IMR-90 (cell line): ENCODE data around the gene GRIK3. TPM values are rescaled to one million over a fixed set of nuclear protein-coding genes. Genes with fewer than 3 reads are reported as not detected.

Experiments used
- ATAC-seq: fragments of 200-7000 bp; cut with Tn5 transposase; 2 replicates; pipeline ENCODE4 v1.9.1; 2020; ENCODE audit warnings: low read depth, mild to moderate bottlenecking, moderate library complexity
- BruUV-seq: library from RNA; stranded (reverse); fragments of 400-500 nt; replicated peaks from 2 replicates; lab custom pipeline; 2021; lab: Mats Ljungman, UMichigan
- CTCF ChIA-PET: fragments of 300-600 bp; formaldehyde crosslinking; extraction: SDS; loops from one replicate; lab custom pipeline; 2021; ENCODE audit warnings: antibody characterized with exemption; lab: Yijun Ruan, JAX
- POLR2A ChIA-PET: fragments of 300-600 bp; sonication (Branson Sonifier 250); formaldehyde crosslinking; loops from one replicate; lab custom pipeline; 2022; ENCODE audit warnings: antibody characterized with exemption; ENCODE audit not compliant: unreplicated experiment; lab: Charles Lee
- DNase-seq: peaks from one replicate; pipeline ENCODE4 v3.0.0; 2013
- H2AFZ ChIP-seq: replicated peaks from 2 replicates; pipeline ENCODE3; 2013; ENCODE audit warnings: low read length, mild to moderate bottlenecking; ENCODE audit not compliant: poor library complexity
- H2AK5ac ChIP-seq: 2 replicates; pipeline ENCODE4 v1.6.1; 2013; ENCODE audit warnings: low read depth, low read length, inconsistent platforms
- H2AK9ac ChIP-seq: replicated peaks from 2 replicates; pipeline ENCODE3; 2013; ENCODE audit warnings: mild to moderate bottlenecking, low read depth, low read length, moderate library complexity; ENCODE audit not compliant: poor library complexity
- H2BK120ac ChIP-seq: 2 replicates; pipeline ENCODE4 v1.6.1; 2013; ENCODE audit warnings: low read depth, low read length, inconsistent platforms
- H2BK15ac ChIP-seq: 3 replicates; pipeline ENCODE4 v1.6.1; 2013; ENCODE audit warnings: low read depth, low read length, inconsistent platforms
- H2BK20ac ChIP-seq: 2 replicates; pipeline ENCODE4 v1.6.1; 2013; ENCODE audit warnings: low read depth, mild to moderate bottlenecking, inconsistent platforms, low read length, moderate library complexity
- H2BK5ac ChIP-seq: 2 replicates; pipeline ENCODE4 v1.6.1; 2013; ENCODE audit warnings: mild to moderate bottlenecking, low read depth, low read length, inconsistent platforms; ENCODE audit not compliant: poor library complexity, severe bottlenecking
- H3K14ac ChIP-seq: replicated peaks from 2 replicates; pipeline ENCODE4 v1.6.1; 2013; ENCODE audit warnings: low read depth, low read length, inconsistent platforms
- H3K18ac ChIP-seq: 2 replicates; pipeline ENCODE4 v1.6.1; 2013; ENCODE audit warnings: low read depth, low read length, control low read depth
- H3K23ac ChIP-seq: 2 replicates; pipeline ENCODE4 v1.6.1; 2013; ENCODE audit warnings: low read depth, low read length, inconsistent platforms
- H3K27ac ChIP-seq: 2 replicates; pipeline ENCODE4 v1.5.1; 2013; ENCODE audit warnings: mild to moderate bottlenecking, control low read depth, low read length; ENCODE audit not compliant: insufficient read depth
- H3K27me3 ChIP-seq: 2 replicates; pipeline ENCODE4 v1.6.1; 2013; ENCODE audit warnings: low read length; ENCODE audit not compliant: control insufficient read depth, insufficient read depth
- H3K36me3 ChIP-seq: 2 replicates; pipeline ENCODE4 v1.6.1; 2013; ENCODE audit warnings: low read length, mixed read lengths; ENCODE audit not compliant: control insufficient read depth, insufficient read depth
- H3K4ac ChIP-seq: 2 replicates; pipeline ENCODE4 v1.6.1; 2013; ENCODE audit warnings: low read depth, low read length, inconsistent platforms
- H3K4me1 ChIP-seq: 2 replicates; pipeline ENCODE4 v1.6.1; 2013; ENCODE audit warnings: low read length, mixed read lengths; ENCODE audit not compliant: control insufficient read depth, insufficient read depth
- H3K4me2 ChIP-seq: 2 replicates; pipeline ENCODE4 v1.6.1; 2013; ENCODE audit warnings: low read depth, mild to moderate bottlenecking, control low read depth, low read length, moderate library complexity
- H3K4me3 ChIP-seq: 2 replicates; pipeline ENCODE4 v1.5.1; 2013; ENCODE audit warnings: low read depth, mild to moderate bottlenecking, control low read depth, low read length, moderate library complexity; ENCODE audit not compliant: insufficient read depth
- H3K56ac ChIP-seq: 2 replicates; pipeline ENCODE4 v1.6.1; 2013; ENCODE audit warnings: low read length, inconsistent platforms; ENCODE audit not compliant: insufficient read depth; ENCODE audit errors: extremely low read depth
- H3K79me1 ChIP-seq, 2 experiments: 2 replicates each; pipeline ENCODE4 v1.6.1; 2013; ENCODE audit warnings: low read length in 2 of 2, inconsistent platforms in 1 of 2, low read depth in 1 of 2
- H3K9ac ChIP-seq: 2 replicates; pipeline ENCODE4 v1.6.1; 2013; ENCODE audit warnings: low read depth, low read length, control low read depth
- H3K9me1 ChIP-seq: 2 replicates; pipeline ENCODE4 v1.6.1; 2013; ENCODE audit warnings: low read length, inconsistent platforms; ENCODE audit not compliant: insufficient read depth
- H3K9me3 ChIP-seq: 2 replicates; pipeline ENCODE4 v1.6.1; 2013; ENCODE audit warnings: low read length; ENCODE audit not compliant: control insufficient read depth, insufficient read depth
- H4K20me1 ChIP-seq: 2 replicates; pipeline ENCODE4 v1.6.1; 2013; ENCODE audit warnings: low read length, inconsistent platforms; ENCODE audit not compliant: insufficient read depth
- H4K5ac ChIP-seq: 2 replicates; pipeline ENCODE4 v1.6.1; 2013; ENCODE audit warnings: mild to moderate bottlenecking, low read depth, low read length, control low read depth
- H4K8ac ChIP-seq, 2 experiments: 2 replicates each; pipeline ENCODE4 v1.6.1; 2013; ENCODE audit warnings: low read depth in 2 of 2, low read length in 2 of 2, control low read depth in 1 of 2, inconsistent platforms in 1 of 2
- H4K91ac ChIP-seq: 2 replicates; pipeline ENCODE4 v1.6.1; 2013; ENCODE audit warnings: low read depth, low read length, inconsistent platforms; ENCODE audit not compliant: insufficient read depth
- BHLHE40 ChIP-seq: fragments of 150-350 bp; IDR thresholded peaks from 2 replicates; pipeline ENCODE4 v1.6.1; 2016; ENCODE audit warnings: mild to moderate bottlenecking, low read depth, low read length
- CEBPB ChIP-seq: IDR thresholded peaks from 2 replicates; pipeline ENCODE4 v1.6.1; 2012; ENCODE audit warnings: low read depth, low read length, improper control_type of control experiment
- FOS ChIP-seq: fragments of 150-350 bp; IDR thresholded peaks from 2 replicates; pipeline ENCODE4 v1.6.1; 2016; ENCODE audit warnings: low read depth, low read length
- MAZ ChIP-seq: IDR thresholded peaks from 2 replicates; pipeline ENCODE4 v1.6.1; 2012; ENCODE audit warnings: low read depth, mild to moderate bottlenecking, low read length, improper control_type of control experiment, moderate library complexity, borderline replicate concordance
- MXI1 ChIP-seq: IDR thresholded peaks from 2 replicates; pipeline ENCODE4 v1.6.1; 2012; ENCODE audit warnings: low read depth, mild to moderate bottlenecking, low read length, moderate library complexity, borderline replicate concordance
- POLR2A ChIP-seq: IDR thresholded peaks from 2 replicates; pipeline ENCODE4 v1.6.1; 2012; ENCODE audit warnings: mild to moderate bottlenecking, low read depth, low read length
- RFX5 ChIP-seq: IDR thresholded peaks from 2 replicates; pipeline ENCODE4 v1.8.0; 2012; ENCODE audit warnings: low read depth, mild to moderate bottlenecking, low read length, moderate library complexity
- USF2 ChIP-seq: fragments of 150-350 bp; IDR thresholded peaks from 2 replicates; pipeline ENCODE4 v1.6.1; 2017; ENCODE audit warnings: mild to moderate bottlenecking, antibody characterized with exemption, low read length, low read depth
- WGBS, 2 experiments: methylation state at CpG; one replicate each; pipeline versions ENCODE4 v1.1.5 to v1.1.7; 2013; ENCODE audit warnings: missing lambda C conversion rate in 2 of 2; ENCODE audit not compliant: insufficient read length in 1 of 2; ENCODE audit errors: extremely low coverage in 2 of 2; 5-methylcytosine and 5-hydroxymethylcytosine counted together
- dilution Hi-C: fragments of 300-500 bp; cut with HindIII; formaldehyde crosslinking; loops from one replicate; pipeline ENCODE4 v1.14.3; 2018; ENCODE audit warnings: low sequenced_read_pairs; ENCODE audit not compliant: unreplicated experiment
- in situ Hi-C: fragments of 300-500 bp; cut with MboI; formaldehyde crosslinking; loops from 3 replicates; pipeline ENCODE4 v1.14.3; 2019; ENCODE audit warnings: low sequenced_read_pairs, inconsistent platforms, mixed read lengths
- intact Hi-C: fragments of 100-400 bp; cut with micrococcal nuclease; formaldehyde crosslinking; loops from 2 replicates; pipeline ENCODE4 v1.10.0; 2022
- polyA plus RNA-seq, 3 experiments: library from polyadenylated mRNA; depleted of rRNA; stranded (reverse); fragments of >200 nt; gene quantifications; 2 replicates each; pipeline ENCODE4 v1.2.3, GENCODE V29; 2012; ENCODE audit warnings: low replicate concordance in 1 of 3
- total RNA-seq: library from RNA; depleted of rRNA; stranded (reverse); fragments of >200 nt; gene quantifications from 2 replicates; pipeline ENCODE4 v1.2.3, GENCODE V29; 2012

The GRIK3 gene
- total and polyA plus RNA-seq, 2 of the 4 experiments (the other 2 are of a cell fraction): not detected

GRCh38 chr1:36888811-36889477, 145.4 kb downstream of the GRIK3 start:
- Histone ChIP-seq H4K91ac (no peak overlapping the region), H2BK20ac (no peak overlapping the region), H3K4me2 (no peak overlapping the region), H3K27me3 (no peaks in the 10 kb centered on the region), H3K4me1 (no peaks in the 10 kb centered on the region), H2BK15ac (no peak overlapping the region), H3K9me1 (no peaks in the 10 kb centered on the region), H4K8ac (no peak overlapping the region), H3K18ac (no peak overlapping the region), H4K20me1 (no peaks in the 10 kb centered on the region), H3K4ac (no peak overlapping the region), H4K5ac (no peak overlapping the region), H3K36me3 (no peaks in the 10 kb centered on the region), H3K23ac (no peak overlapping the region), H3K79me1 (no peaks in the 10 kb centered on the region), H2AK5ac (no peak overlapping the region), H2BK5ac (no peak overlapping the region), H3K56ac (no peak overlapping the region), H2AFZ (no peak overlapping the region), H3K27ac (no peak overlapping the region), H2AK9ac (no peak overlapping the region), H3K9me3 (no peaks in the 10 kb centered on the region), H3K9ac (no peak overlapping the region), H2BK120ac (no peak overlapping the region), H3K4me3 (no peak overlapping the region), H3K14ac (no peak overlapping the region)
- no TSS peak for BruUV-seq
- TF ChIP-seq RFX5 (no peak), MXI1 (no peak), CEBPB (no peak), BHLHE40 (no peak), POLR2A (no peak), FOS (no peak), USF2 (no peak), MAZ (no peak)
- ChIA-PET CTCF (no interaction called here), POLR2A (no interaction called here)
- DNase-seq: no peak
- dilution Hi-C loops: no loop called here
- ATAC-seq: no peak
- in situ Hi-C loops: no loop called here
- intact Hi-C loops: no loop called here
- 30% methylated on average over 1 of the region's 7 CpGs; no CpG with 5 or more reads in 1 of the 2 experiments for WGBS, 2 experiments
